ENCODE results near the gene ATP6V0D1. TPM values are rescaled to one million over a fixed set of nuclear protein-coding genes. Genes with fewer than 3 reads are reported as not detected.

Gene ATP6V0D1
- 93.1 TPM for polyA plus RNA-seq
- long read RNA-seq, donor 1, transcript ATP6V0D1-201 (8 exons, 1,716 nt): major isoform, 25 of 25 reads
- long read RNA-seq, donor 1, partial matches to known transcripts: 0 of 25 reads
- long read RNA-seq, donor 1, other reads (novel, unspliced or antisense): 0 of 25 reads
- long read RNA-seq, donor 2, transcript ATP6V0D1-201 (8 exons, 1,716 nt): major isoform, 49 of 56 reads
- long read RNA-seq, donor 2, partial matches to known transcripts: 6 of 56 reads
- long read RNA-seq, donor 2, other reads (novel, unspliced or antisense): 0 of 56 reads
- long read RNA-seq, donor 3: 0 reads
- long read RNA-seq, donor 4, partial matches to known transcripts: 0 of 4 reads
- long read RNA-seq, donor 4, other reads (novel, unspliced or antisense): 0 of 4 reads
- long read RNA-seq, donor 5, transcript ATP6V0D1-201 (8 exons, 1,716 nt): major isoform, 21 of 21 reads
- long read RNA-seq, donor 5, partial matches to known transcripts: 0 of 21 reads
- long read RNA-seq, donor 5, other reads (novel, unspliced or antisense): 0 of 21 reads
- long read RNA-seq, donor 6, transcript ATP6V0D1-201 (8 exons, 1,716 nt): major isoform, 65 of 65 reads
- long read RNA-seq, donor 6, partial matches to known transcripts: 0 of 65 reads
- long read RNA-seq, donor 6, other reads (novel, unspliced or antisense): 0 of 65 reads
- long read RNA-seq, donor 7, transcript ATP6V0D1-201 (8 exons, 1,716 nt): major isoform, 14 of 14 reads
- long read RNA-seq, donor 7, partial matches to known transcripts: 0 of 14 reads
- long read RNA-seq, donor 7, other reads (novel, unspliced or antisense): 0 of 14 reads
- long read RNA-seq, donor 8, transcript ATP6V0D1-201 (8 exons, 1,716 nt): major isoform, 52 of 54 reads
- long read RNA-seq, donor 8, partial matches to known transcripts: 0 of 54 reads
- long read RNA-seq, donor 8, other reads (novel, unspliced or antisense): 0 of 54 reads
- long read RNA-seq, donor 9, transcript ATP6V0D1-201 (8 exons, 1,716 nt): major isoform, 38 of 38 reads
- long read RNA-seq, donor 9, partial matches to known transcripts: 0 of 38 reads
- long read RNA-seq, donor 9, other reads (novel, unspliced or antisense): 0 of 38 reads
- long read RNA-seq, donor 10, transcript ATP6V0D1-201 (8 exons, 1,716 nt): major isoform, 62 of 63 reads
- long read RNA-seq, donor 10, partial matches to known transcripts: 0 of 63 reads
- long read RNA-seq, donor 10, other reads (novel, unspliced or antisense): 0 of 63 reads
- long read RNA-seq, donor 11, transcript ATP6V0D1-201 (8 exons, 1,716 nt): major isoform, 40 of 41 reads
- long read RNA-seq, donor 11, partial matches to known transcripts: 0 of 41 reads
- long read RNA-seq, donor 11, other reads (novel, unspliced or antisense): 0 of 41 reads

GRCh38 chr16:67480833-67481560 lies at the start of gene ATP6V0D1:
TSS of gene ATP6V0D1 (minus strand) at chr16:67481157. CDS start at chr16:67481086, 71 bp downstream.
- peaks cover 2% of the 10 kb centered on the region for H3K36me3 ChIP-seq (ENCODE audit: control insufficient read depth, insufficient read depth, low read length)
- WGBS (ENCODE audit: insufficient coverage, low lambda C conversion rate): no CpG with 5 or more reads among the region's 57 CpGs
- H3K9me3 ChIP-seq (ENCODE audit: control insufficient read depth, low read depth, low read length): no peaks in the 10 kb centered on the region
- DNase-seq: peak; percentile 99
- H3K4me1 ChIP-seq (ENCODE audit: control insufficient read depth, insufficient read depth, low read length): peaks cover 22% of the 10 kb centered on the region
- peak within 1 kb of the TSS; percentile 93 for H3K27ac ChIP-seq (ENCODE audit: low read length)
- peak within 1 kb of the TSS; percentile 92 for H3K4me3 ChIP-seq (ENCODE audit: low read length)
- no peaks in the 10 kb centered on the region for H3K27me3 ChIP-seq (ENCODE audit: control insufficient read depth, insufficient read depth, low read length)

GRCh38 chr16:67530013-67530939 lies 49.3 kb upstream of the ATP6V0D1 start:
- Histone ChIP-seq H3K4me3 (ENCODE audit: low read length) (peak overlapping the region; percentile 56), H3K9me3 (ENCODE audit: control insufficient read depth, low read depth, low read length) (peaks cover 3% of the 10 kb centered on the region), H3K36me3 (ENCODE audit: control insufficient read depth, insufficient read depth, low read length) (no peaks in the 10 kb centered on the region), H3K27me3 (ENCODE audit: control insufficient read depth, insufficient read depth, low read length) (peaks cover 69% of the 10 kb centered on the region), H3K4me1 (ENCODE audit: control insufficient read depth, insufficient read depth, low read length) (peaks cover 15% of the 10 kb centered on the region), H3K27ac (ENCODE audit: low read length) (peak overlapping the region; percentile 37)
- DNase-seq: peak; percentile 50 to 55
- no CpG with 5 or more reads among the region's 48 CpGs for WGBS (ENCODE audit: insufficient coverage, low lambda C conversion rate)

GRCh38 chr16:67529582-67530012 lies 48.6 kb upstream of the ATP6V0D1 start:
- H3K27ac ChIP-seq (ENCODE audit: low read length): peak overlapping the region; percentile 37
- peaks cover 15% of the 10 kb centered on the region for H3K4me1 ChIP-seq (ENCODE audit: control insufficient read depth, insufficient read depth, low read length)
- peak overlapping the region; percentile 56 for H3K4me3 ChIP-seq (ENCODE audit: low read length)
- WGBS (ENCODE audit: insufficient coverage, low lambda C conversion rate): no CpG with 5 or more reads among the region's 16 CpGs
- no peaks in the 10 kb centered on the region for H3K36me3 ChIP-seq (ENCODE audit: control insufficient read depth, insufficient read depth, low read length)
- H3K9me3 ChIP-seq (ENCODE audit: control insufficient read depth, low read depth, low read length): peaks cover 3% of the 10 kb centered on the region
- peaks cover 69% of the 10 kb centered on the region for H3K27me3 ChIP-seq (ENCODE audit: control insufficient read depth, insufficient read depth, low read length)
- DNase-seq: no peak

- Histone ChIP-seq H3K9me3 (ENCODE audit: control insufficient read depth, low read depth, low read length) (peaks cover 3% of the 10 kb centered on the region), H3K4me1 (ENCODE audit: control insufficient read depth, insufficient read depth, low read length) (peaks cover 15% of the 10 kb centered on the region), H3K27ac (ENCODE audit: low read length) (peak overlapping the region; percentile 37), H3K4me3 (ENCODE audit: low read length) (peak overlapping the region; percentile 56), H3K36me3 (ENCODE audit: control insufficient read depth, insufficient read depth, low read length) (no peaks in the 10 kb centered on the region), H3K27me3 (ENCODE audit: control insufficient read depth, insufficient read depth, low read length) (peaks cover 69% of the 10 kb centered on the region)
- WGBS (ENCODE audit: insufficient coverage, low lambda C conversion rate): no CpG with 5 or more reads among the region's 65 CpGs
- peak in 1 of 2 donors; percentile 51 for DNase-seq
Measured at GRCh38 chr16:67528870-67529581, 48.1 kb upstream of the ATP6V0D1 start.

- Histone ChIP-seq H3K4me1 (ENCODE audit: control insufficient read depth, insufficient read depth, low read length) (peaks cover 15% of the 10 kb centered on the region), H3K9me3 (ENCODE audit: control insufficient read depth, low read depth, low read length) (peaks cover 3% of the 10 kb centered on the region), H3K27ac (ENCODE audit: low read length) (peak within 1 kb of the TSS; percentile 37), H3K36me3 (ENCODE audit: control insufficient read depth, insufficient read depth, low read length) (no peaks in the 10 kb centered on the region), H3K27me3 (ENCODE audit: control insufficient read depth, insufficient read depth, low read length) (peaks cover 69% of the 10 kb centered on the region), H3K4me3 (ENCODE audit: low read length) (peak within 1 kb of the TSS; percentile 56)
- WGBS (ENCODE audit: insufficient coverage, low lambda C conversion rate): no CpG with 5 or more reads among the region's 45 CpGs
- DNase-seq: no peak
Measured at GRCh38 chr16:67528222-67528869, 47.4 kb upstream of the ATP6V0D1 start, which contains the start of gene RIPOR1. TSS of gene RIPOR1 (plus strand) at chr16:67528829. CDS start at chr16:67538447, 9,618 bp downstream.

GRCh38 chr16:67526149-67526791 lies 45.3 kb upstream of the ATP6V0D1 start:
- Histone ChIP-seq H3K27me3 (ENCODE audit: control insufficient read depth, insufficient read depth, low read length) (peaks cover 53% of the 10 kb centered on the region), H3K4me3 (ENCODE audit: low read length) (no peak overlapping the region), H3K4me1 (ENCODE audit: control insufficient read depth, insufficient read depth, low read length) (peaks cover 20% of the 10 kb centered on the region), H3K9me3 (ENCODE audit: control insufficient read depth, low read depth, low read length) (peaks cover 3% of the 10 kb centered on the region), H3K27ac (ENCODE audit: low read length) (no peak overlapping the region), H3K36me3 (ENCODE audit: control insufficient read depth, insufficient read depth, low read length) (no peaks in the 10 kb centered on the region)
- DNase-seq: no peak
- no CpG with 5 or more reads among the region's 3 CpGs for WGBS (ENCODE audit: insufficient coverage, low lambda C conversion rate)

- H3K4me3 ChIP-seq (ENCODE audit: low read length): no peak overlapping the region
- no CpG with 5 or more reads among the region's 11 CpGs for WGBS (ENCODE audit: insufficient coverage, low lambda C conversion rate)
- peaks cover 16% of the 10 kb centered on the region for H3K4me1 ChIP-seq (ENCODE audit: control insufficient read depth, insufficient read depth, low read length)
- H3K9me3 ChIP-seq (ENCODE audit: control insufficient read depth, low read depth, low read length): peaks cover 3% of the 10 kb centered on the region
- H3K27me3 ChIP-seq (ENCODE audit: control insufficient read depth, insufficient read depth, low read length): peaks cover 44% of the 10 kb centered on the region
- no peak for DNase-seq
- no peaks in the 10 kb centered on the region for H3K36me3 ChIP-seq (ENCODE audit: control insufficient read depth, insufficient read depth, low read length)
- no peak overlapping the region for H3K27ac ChIP-seq (ENCODE audit: low read length)
Measured at GRCh38 chr16:67525176-67525860, 44.4 kb upstream of the ATP6V0D1 start.

Data from large intestine (tissue), 12 donors.